Measurements from ENCODE around the gene GABRR3.

GRCh38 chr3:98039322-98040024, 4.4 kb upstream of the GABRR3 start:
- TF ChIP-seq CTCF (conservative IDR thresholded peaks at IDR 0.05; ENCODE audit: low read length) (peak; percentile 98), EZH2phosphoT487 (IDR thresholded peaks at IDR 0.05; ENCODE audit: borderline replicate concordance, low read depth, low read length) (no peak)
